Peyer's patch (tissue), 4 donors: ENCODE results near the gene EREG.
"Not testable (repeated sequence)": the region's sequence is repeated elsewhere in the genome, so short reads cannot be mapped to it uniquely, and the experiment has no call there.

Experiments
- CTCF ChIP-seq, 6 experiments: fragments of 450-650 bp in 4 of 6; fragments of 200-600 bp in 2 of 6; sonication (generic) in 1 of 6; IDR thresholded peaks; one replicate each; pipeline ENCODE4 v1.5.1; 2017 to 2019; ENCODE audit warnings: antibody characterized with exemption in 6 of 6, mild to moderate bottlenecking in 3 of 6, moderate library complexity in 1 of 6
- POLR2A ChIP-seq, 2 donors: fragments of 450-650 bp; IDR thresholded peaks; one replicate each; pipeline ENCODE4 v1.5.1; 2017; ENCODE audit warnings: antibody characterized with exemption in 2 of 2, mild to moderate bottlenecking in 2 of 2, moderate library complexity in 2 of 2

GRCh38 chr4:74340421-74340820 is 24.5 kb upstream of the EREG start:
- not testable (repeated sequence) for TF ChIP-seq CTCF, POLR2A (IDR thresholded peaks at IDR 0.05)
